Melanocyte of skin (primary cell): Measurements from ENCODE around the gene SOX21. TPM values are rescaled to one million over a fixed set of nuclear protein-coding genes. Genes with fewer than 3 reads are reported as not detected.

Experiments used
- small RNA-seq, 2 donors: library from RNA; depleted of rRNA; stranded (forward); fragments of <200 nt; gene quantifications; one replicate each; pipeline ENCODE3, GENCODE V24; 2012
- total RNA-seq, 2 donors: library from RNA; depleted of rRNA; stranded (reverse); fragments of >200 nt; gene quantifications; 2 replicates each; pipeline ENCODE4 v1.2.3, GENCODE V29; 2012

The SOX21 gene
- total RNA-seq, result not detected

DNA sequence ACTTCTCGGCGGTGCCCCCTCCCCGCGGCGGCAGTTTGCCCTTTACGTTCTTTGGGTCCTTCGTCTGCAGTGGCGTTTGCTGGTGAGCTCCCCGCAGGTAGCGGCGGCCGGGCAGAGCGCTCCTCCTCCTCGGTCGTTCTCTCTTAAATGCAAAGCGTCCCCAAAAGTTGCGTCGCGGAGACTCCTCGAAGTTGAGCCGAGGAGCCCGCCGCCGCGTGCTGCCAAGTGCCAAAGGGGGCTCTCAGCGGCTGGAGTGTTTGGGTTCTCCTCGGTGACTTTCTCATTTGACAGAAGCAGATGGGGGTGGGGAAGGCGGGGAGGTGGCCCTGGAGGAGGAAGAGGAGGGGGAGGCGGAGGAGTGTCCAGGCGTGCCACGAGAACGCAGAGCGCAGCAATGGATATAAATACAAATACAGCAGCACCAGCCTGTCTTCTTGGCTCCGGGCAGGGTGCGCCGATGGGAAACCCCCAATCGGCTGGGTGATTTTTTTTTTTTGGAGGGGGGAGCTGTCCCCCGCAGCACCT lies at the start of gene SOX21:
TSS of gene SOX21 (minus strand) at position 259 of the 525 bp plus-strand sequence. CDS start 496 bp downstream, outside the sequence.

Small RNAs within 50 kb of the gene (small RNA-seq; reads per million reads assigned to genes)
- 0 reads per million in 2 donors for gene RN7SL585P

Other genes starting within 250 kb of the SOX21 start
- 1,000 to 10,000 TPM; 1,297 to 2,161 TPM for gene DCT, start 232.9 kb downstream of the SOX21 start, total RNA-seq
- gene TGDS, start 116.4 kb downstream of the SOX21 start, total RNA-seq, result 10 to 100 TPM; 25.5 to 38.6 TPM
- gene GPR180, start 110.7 kb downstream of the SOX21 start, total RNA-seq, result 10 to 100 TPM; 18.9 to 30.0 TPM